Central memory CD8-positive, alpha-beta T cell (primary cell): ENCODE data around the gene POP7.
"Not testable (repeated sequence)": the region's sequence is repeated elsewhere in the genome, so short reads cannot be mapped to it uniquely, and the experiment has no call there.

Source experiments
- ATAC-seq: fragments of 150-1000 bp; cut with Tn5 transposase; replicated peaks from 2 replicates; pipeline ENCODE4 v1.10.0; 2022; ENCODE audit warnings: mild to moderate bottlenecking, moderate FRiP score, moderate number of reproducible peaks; ENCODE audit not compliant: poor library complexity, severe bottlenecking; ENCODE audit errors: extremely low read depth
- DNase-seq, 2 donors: peaks; one replicate each; pipeline ENCODE4 v3.0.0; 2021; ENCODE audit warnings: low spot score in 2 of 2
- H3K27ac Mint-ChIP-seq: one replicate; pipeline ENCODE4 v1.8.0; 2022; ENCODE audit warnings: low read depth, mild to moderate bottlenecking, moderate library complexity, mixed read lengths
- H3K27me3 Mint-ChIP-seq: one replicate; pipeline ENCODE4 v1.8.0; 2022; ENCODE audit warnings: mixed read lengths
- H3K36me3 Mint-ChIP-seq: one replicate; pipeline ENCODE4 v1.8.0; 2022; ENCODE audit warnings: mild to moderate bottlenecking, moderate library complexity, mixed read lengths; ENCODE audit not compliant: insufficient read depth
- H3K4me1 Mint-ChIP-seq: one replicate; pipeline ENCODE4 v1.8.0; 2022; ENCODE audit warnings: mixed read lengths
- H3K4me3 Mint-ChIP-seq: one replicate; pipeline ENCODE4 v1.8.0; 2022; ENCODE audit warnings: mild to moderate bottlenecking, moderate library complexity, mixed read lengths
- H3K9me3 Mint-ChIP-seq: one replicate; pipeline ENCODE4 v1.8.0; 2022; ENCODE audit warnings: mixed read lengths

POP7 gene

GRCh38 chr7:100710452-100710851 is 4.5 kb downstream of the POP7 start:
- Mint-ChIP-seq H3K27ac (no peak overlapping the region), H3K27me3 (peaks cover 5% of the 10 kb centered on the region), H3K36me3 (peaks cover 8% of the 10 kb centered on the region), H3K4me1 (peaks cover 21% of the 10 kb centered on the region), H3K4me3 (no peak overlapping the region), H3K9me3 (no peaks in the 10 kb centered on the region)
- ATAC-seq (no peak), DNase-seq (no peak)

GRCh38 chr7:100711369-100711768 is 5.4 kb downstream of the POP7 start:
- no peaks in the 10 kb centered on the region for H3K9me3 Mint-ChIP-seq
- no peak for ATAC-seq

GRCh38 chr7:100714725-100715124 is 8.8 kb downstream of the POP7 start:
- H3K27me3 Mint-ChIP-seq = peaks cover 21% of the 10 kb centered on the region
- no peaks in the 10 kb centered on the region for H3K4me1 Mint-ChIP-seq
- no peak overlapping the region for H3K27ac Mint-ChIP-seq
- H3K4me3 Mint-ChIP-seq = no peak overlapping the region
- H3K36me3 Mint-ChIP-seq = no peaks in the 10 kb centered on the region
- no peaks in the 10 kb centered on the region for H3K9me3 Mint-ChIP-seq
- DNase-seq (no peak), ATAC-seq (no peak)

More at GRCh38 chr7:100711369-100711768, 5.4 kb downstream of the POP7 start:
- Mint-ChIP-seq H3K4me3 (no peak overlapping the region), H3K36me3 (peaks cover 1% of the 10 kb centered on the region), H3K27ac (no peak overlapping the region), H3K4me1 (peaks cover 12% of the 10 kb centered on the region), H3K27me3 (peaks cover 9% of the 10 kb centered on the region)
- DNase-seq = no peak

GRCh38 chr7:100717073-100717472 is 11.2 kb downstream of the POP7 start:
- H3K36me3 Mint-ChIP-seq, H3K4me3 Mint-ChIP-seq, H3K27ac Mint-ChIP-seq, ATAC-seq, H3K4me1 Mint-ChIP-seq, DNase-seq, H3K9me3 Mint-ChIP-seq: not testable (repeated sequence)
- peaks cover 38% of the 10 kb centered on the region for H3K27me3 Mint-ChIP-seq

GRCh38 chr7:100719523-100720278 is 13.8 kb downstream of the POP7 start:
- no peak overlapping the region for H3K4me3 Mint-ChIP-seq
- H3K9me3 Mint-ChIP-seq = no peaks in the 10 kb centered on the region
- no peak for ATAC-seq
- DNase-seq = no peak
- H3K27me3 Mint-ChIP-seq = peaks cover 59% of the 10 kb centered on the region
- H3K4me1 Mint-ChIP-seq = no peaks in the 10 kb centered on the region
- H3K36me3 Mint-ChIP-seq = no peaks in the 10 kb centered on the region
- no peak overlapping the region for H3K27ac Mint-ChIP-seq

- Mint-ChIP-seq H3K27ac (no peak within 1 kb of the TSS), H3K9me3 (no peaks in the 10 kb centered on the region), H3K4me3 (no peak within 1 kb of the TSS), H3K36me3 (no peaks in the 10 kb centered on the region), H3K27me3 (peaks cover 58% of the 10 kb centered on the region), H3K4me1 (peaks cover 5% of the 10 kb centered on the region)
- DNase-seq = no peak
- ATAC-seq = no peak
Observed at GRCh38 chr7:100720279-100720670, 14.4 kb downstream of the POP7 start, which contains the start of gene EPO. EPO (plus strand) TSS chr7:100720468; CDS start chr7:100720981, 513 bp downstream.

GRCh38 chr7:100720671-100721504 is 15.0 kb downstream of the POP7 start:
- Mint-ChIP-seq H3K36me3 (no peaks in the 10 kb centered on the region), H3K4me1 (peaks cover 6% of the 10 kb centered on the region), H3K9me3 (no peaks in the 10 kb centered on the region), H3K27me3 (peaks cover 52% of the 10 kb centered on the region), H3K4me3 (no peak overlapping the region), H3K27ac (no peak overlapping the region)
- no peak for ATAC-seq
- no peak for DNase-seq

GRCh38 chr7:100721505-100721812 is 15.5 kb downstream of the POP7 start:
- Mint-ChIP-seq H3K27ac (no peak overlapping the region), H3K27me3 (peaks cover 52% of the 10 kb centered on the region), H3K36me3 (no peaks in the 10 kb centered on the region), H3K9me3 (no peaks in the 10 kb centered on the region), H3K4me1 (peaks cover 6% of the 10 kb centered on the region), H3K4me3 (no peak overlapping the region)
- ATAC-seq (no peak), DNase-seq (no peak)

- ATAC-seq = no peak
- DNase-seq = no peak
- Mint-ChIP-seq H3K4me1 (peaks cover 6% of the 10 kb centered on the region), H3K9me3 (no peaks in the 10 kb centered on the region), H3K27me3 (peaks cover 58% of the 10 kb centered on the region), H3K4me3 (no peak overlapping the region), H3K27ac (no peak overlapping the region), H3K36me3 (no peaks in the 10 kb centered on the region)
Observed at GRCh38 chr7:100722480-100723212, 16.7 kb downstream of the POP7 start.

GRCh38 chr7:100723732-100724275 is 17.9 kb downstream of the POP7 start:
- Mint-ChIP-seq H3K27me3 (peaks cover 67% of the 10 kb centered on the region), H3K4me1 (peaks cover 6% of the 10 kb centered on the region)
- ATAC-seq = no peak

GRCh38 chr7:100724364-100724763 is 18.4 kb downstream of the POP7 start:
- ATAC-seq, H3K36me3 Mint-ChIP-seq, DNase-seq, H3K4me3 Mint-ChIP-seq, H3K4me1 Mint-ChIP-seq, H3K9me3 Mint-ChIP-seq, H3K27ac Mint-ChIP-seq: not testable (repeated sequence)
- peaks cover 63% of the 10 kb centered on the region for H3K27me3 Mint-ChIP-seq

More at GRCh38 chr7:100723732-100724275, 17.9 kb downstream of the POP7 start:
- Mint-ChIP-seq H3K27ac (no peak overlapping the region), H3K9me3 (no peaks in the 10 kb centered on the region), H3K4me3 (no peak overlapping the region), H3K36me3 (no peaks in the 10 kb centered on the region)
- no peak for DNase-seq

GRCh38 chr7:100726996-100727761 is 21.3 kb downstream of the POP7 start:
- Mint-ChIP-seq H3K36me3 (no peaks in the 10 kb centered on the region), H3K9me3 (no peaks in the 10 kb centered on the region), H3K4me1 (peaks cover 6% of the 10 kb centered on the region), H3K27me3 (peaks cover 41% of the 10 kb centered on the region), H3K4me3 (no peak overlapping the region), H3K27ac (no peak overlapping the region)
- DNase-seq (no peak), ATAC-seq (no peak)
